C4-2B (cell line): ENCODE results near the gene JPT1.

Experiments
- ZFX ChIP-seq: fragments of 450-650 bp; IDR thresholded peaks from 2 replicates; pipeline ENCODE4 v1.6.1; 2017
- TF ChIP-seq, protein P1 (sequence below): fragments of 450-650 bp; conservative IDR thresholded peaks from 2 replicates; pipeline ENCODE4 v1.5.1; 2017; ENCODE audit warnings: mild to moderate bottlenecking

DNA sequence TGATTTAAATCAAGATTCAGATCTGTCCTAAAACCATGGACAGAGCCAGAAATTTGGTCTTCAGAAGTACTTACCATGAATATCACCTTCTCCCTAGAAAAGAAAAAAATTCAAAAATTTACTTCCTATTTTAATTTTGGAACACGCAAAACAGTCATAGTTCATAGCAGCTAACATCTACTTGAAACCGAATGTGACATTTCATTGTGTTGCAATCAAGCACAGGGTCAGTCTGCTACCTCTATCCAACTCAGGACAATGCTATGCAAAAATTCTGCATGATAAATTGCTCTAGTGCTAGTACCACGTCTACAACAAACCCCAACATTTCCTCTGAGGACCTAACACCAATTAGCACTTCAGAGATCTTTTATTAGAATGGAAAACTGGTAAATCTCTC lies 7.7 kb downstream of the JPT1 start:
- TF ChIP-seq, protein P1, sequence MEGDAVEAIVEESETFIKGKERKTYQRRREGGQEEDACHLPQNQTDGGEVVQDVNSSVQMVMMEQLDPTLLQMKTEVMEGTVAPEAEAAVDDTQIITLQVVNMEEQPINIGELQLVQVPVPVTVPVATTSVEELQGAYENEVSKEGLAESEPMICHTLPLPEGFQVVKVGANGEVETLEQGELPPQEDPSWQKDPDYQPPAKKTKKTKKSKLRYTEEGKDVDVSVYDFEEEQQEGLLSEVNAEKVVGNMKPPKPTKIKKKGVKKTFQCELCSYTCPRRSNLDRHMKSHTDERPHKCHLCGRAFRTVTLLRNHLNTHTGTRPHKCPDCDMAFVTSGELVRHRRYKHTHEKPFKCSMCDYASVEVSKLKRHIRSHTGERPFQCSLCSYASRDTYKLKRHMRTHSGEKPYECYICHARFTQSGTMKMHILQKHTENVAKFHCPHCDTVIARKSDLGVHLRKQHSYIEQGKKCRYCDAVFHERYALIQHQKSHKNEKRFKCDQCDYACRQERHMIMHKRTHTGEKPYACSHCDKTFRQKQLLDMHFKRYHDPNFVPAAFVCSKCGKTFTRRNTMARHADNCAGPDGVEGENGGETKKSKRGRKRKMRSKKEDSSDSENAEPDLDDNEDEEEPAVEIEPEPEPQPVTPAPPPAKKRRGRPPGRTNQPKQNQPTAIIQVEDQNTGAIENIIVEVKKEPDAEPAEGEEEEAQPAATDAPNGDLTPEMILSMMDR = no peak
- no peak for TF ChIP-seq ZFX
